ENCODE data around the gene CHRM4.

The CHRM4 gene

DNA sequence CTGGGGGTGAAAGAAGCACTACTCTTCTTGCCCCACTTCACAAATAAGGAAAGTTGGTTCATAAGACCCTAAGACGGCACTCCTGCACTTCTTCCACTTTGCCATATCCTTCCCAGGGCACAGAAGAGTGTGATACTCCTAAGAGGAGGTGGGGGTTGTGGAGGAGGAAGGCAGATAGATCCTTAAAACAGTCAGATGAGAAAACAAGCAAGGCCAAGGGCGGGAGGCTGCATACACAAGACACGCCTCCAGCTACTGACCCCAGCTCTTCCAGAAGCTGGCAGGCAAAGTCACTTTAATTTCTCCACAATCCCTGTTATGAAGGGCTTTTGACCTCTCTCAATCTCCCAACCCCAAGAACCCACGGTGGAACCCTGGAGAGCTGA is 1.6 kb upstream of the CHRM4 start:
- Histone ChIP-seq H2AK5ac (ENCODE audit: low read length, severe bottlenecking) (no peak overlapping the region), H3K36me3 (ENCODE audit: control insufficient read depth in 1 of 2, insufficient read depth in 2 of 2, low read depth in 1 of 2, low read length in 2 of 2) (peaks cover 24 to 25% of the 10 kb centered on the region in 2 experiments), H3K9me3 (ENCODE audit: control insufficient read depth, low read length) (no peaks in the 10 kb centered on the region), H3K4me3 (ENCODE audit: insufficient read depth in 1 of 2, low read depth in 1 of 2, low read length in 2 of 2) (peak overlapping the region in 1 of 2 experiments; percentile 67), H4K91ac (ENCODE audit: low read length) (no peak overlapping the region), H3K14ac (ENCODE audit: low read length in 2 of 2) (no peak overlapping the region), H3K18ac (ENCODE audit: low read depth in 1 of 2, low read length in 2 of 2) (no peak overlapping the region), H2BK120ac (ENCODE audit: low read depth, low read length) (no peak overlapping the region), H2BK15ac (ENCODE audit: low read depth, poor library complexity, severe bottlenecking) (no peak overlapping the region), H3K23ac (ENCODE audit: low read length in 2 of 2) (no peak overlapping the region), H3K9ac (ENCODE audit: low read length) (no peak overlapping the region), H2BK12ac (ENCODE audit: low read length in 2 of 2) (no peak overlapping the region), H2AFZ (ENCODE audit: low read depth, low read length) (no peak overlapping the region), H3K4me2 (ENCODE audit: low read length, poor library complexity, severe bottlenecking) (peak overlapping the region; percentile 96), H2BK5ac (ENCODE audit: low read depth, low read length, poor library complexity, severe bottlenecking) (no peak overlapping the region), H3K4ac (ENCODE audit: low read depth in 1 of 2, low read length in 2 of 2) (no peak overlapping the region), H3K27ac (ENCODE audit: low read length, poor library complexity, severe bottlenecking) (no peak overlapping the region), H4K8ac (ENCODE audit: low read length) (no peak overlapping the region), H3K27me3 (ENCODE audit: control insufficient read depth in 1 of 2, insufficient read depth in 1 of 2, low read length in 2 of 2) (peaks cover 33 to 35% of the 10 kb centered on the region in 2 experiments), H3K4me1 (ENCODE audit: control insufficient read depth, insufficient read depth, low read depth, low read length) (peaks cover 38% of the 10 kb centered on the region), H3K79me1 (replicated peaks; ENCODE audit: low read length, poor library complexity, severe bottlenecking) (no peaks in the 10 kb centered on the region)
- DNase-seq: no peak
- WGBS: 66% methylated on average over 3 of the region's 4 CpGs

DNA sequence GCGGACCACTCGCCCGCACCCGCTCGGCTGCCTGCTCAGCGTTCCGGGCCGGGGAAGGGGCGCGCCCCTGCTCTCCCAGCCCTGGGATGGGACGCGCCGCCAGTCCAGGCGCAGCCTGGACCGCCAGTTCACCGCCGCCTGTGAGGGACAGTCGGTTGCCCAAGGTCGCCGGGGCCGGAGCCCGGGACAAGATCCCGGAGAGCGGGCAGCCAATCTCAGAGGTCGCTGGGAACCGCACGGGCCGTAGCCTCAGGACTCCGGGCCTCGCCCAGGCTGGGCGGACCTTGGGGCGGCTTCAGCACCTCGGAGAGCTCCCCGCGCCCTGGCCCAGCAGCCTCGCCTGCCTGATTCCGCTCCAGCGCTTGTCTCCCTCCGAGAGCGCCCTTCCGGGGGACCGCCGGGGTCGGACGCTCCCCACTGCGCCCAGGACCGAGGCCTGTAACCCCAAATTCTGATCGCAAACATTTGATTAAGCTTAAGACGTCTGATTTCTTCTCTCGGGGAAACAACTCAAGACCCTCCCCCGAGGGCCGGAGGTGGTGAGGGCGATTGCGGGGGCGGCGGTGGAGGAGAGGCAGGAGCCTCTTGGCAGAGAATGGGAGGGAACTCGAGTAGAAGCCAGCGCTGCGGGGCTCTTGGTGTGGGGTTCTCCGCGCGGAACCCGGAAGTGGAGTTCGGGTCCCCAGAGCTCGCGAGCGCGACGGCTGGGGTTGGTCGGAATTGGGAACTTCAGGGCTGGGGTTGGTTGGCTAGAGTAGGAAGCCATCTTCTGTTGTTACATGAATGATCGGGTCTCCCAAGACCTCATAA is 1.1 kb upstream of the CHRM4 start:
- Histone ChIP-seq H3K27me3 (ENCODE audit: control insufficient read depth in 1 of 2, insufficient read depth in 1 of 2, low read length in 2 of 2) (peaks cover 38 to 41% of the 10 kb centered on the region in 2 experiments), H3K27ac (ENCODE audit: low read length, poor library complexity, severe bottlenecking) (no peak overlapping the region), H3K23ac (ENCODE audit: low read length in 2 of 2) (no peak overlapping the region), H3K79me1 (replicated peaks; ENCODE audit: low read length, poor library complexity, severe bottlenecking) (no peaks in the 10 kb centered on the region), H2BK120ac (ENCODE audit: low read depth, low read length) (no peak overlapping the region), H4K91ac (ENCODE audit: low read length) (no peak overlapping the region), H2AFZ (ENCODE audit: low read depth, low read length) (no peak overlapping the region), H2AK5ac (ENCODE audit: low read length, severe bottlenecking) (no peak overlapping the region), H2BK15ac (ENCODE audit: low read depth, poor library complexity, severe bottlenecking) (no peak overlapping the region), H3K18ac (ENCODE audit: low read depth in 1 of 2, low read length in 2 of 2) (no peak overlapping the region), H3K4ac (ENCODE audit: low read depth in 1 of 2, low read length in 2 of 2) (no peak overlapping the region), H3K4me1 (ENCODE audit: control insufficient read depth, insufficient read depth, low read depth, low read length) (peaks cover 41% of the 10 kb centered on the region), H3K4me3 (ENCODE audit: insufficient read depth in 1 of 2, low read depth in 1 of 2, low read length in 2 of 2) (peak overlapping the region; percentile 40 to 67), H3K9ac (ENCODE audit: low read length) (no peak overlapping the region), H2BK5ac (ENCODE audit: low read depth, low read length, poor library complexity, severe bottlenecking) (no peak overlapping the region), H2BK12ac (ENCODE audit: low read length in 2 of 2) (peak overlapping the region in 1 of 2 experiments; percentile 21), H4K8ac (ENCODE audit: low read length) (no peak overlapping the region), H3K14ac (ENCODE audit: low read length in 2 of 2) (no peak overlapping the region), H3K4me2 (ENCODE audit: low read length, poor library complexity, severe bottlenecking) (peak overlapping the region; percentile 96), H3K36me3 (ENCODE audit: control insufficient read depth in 1 of 2, insufficient read depth in 2 of 2, low read depth in 1 of 2, low read length in 2 of 2) (peaks cover 18 to 20% of the 10 kb centered on the region in 2 experiments), H3K9me3 (ENCODE audit: control insufficient read depth, low read length) (no peaks in the 10 kb centered on the region)
- peak; percentile 85 for DNase-seq
- 2% methylated on average over 56 of the region's 71 CpGs for WGBS

DNA sequence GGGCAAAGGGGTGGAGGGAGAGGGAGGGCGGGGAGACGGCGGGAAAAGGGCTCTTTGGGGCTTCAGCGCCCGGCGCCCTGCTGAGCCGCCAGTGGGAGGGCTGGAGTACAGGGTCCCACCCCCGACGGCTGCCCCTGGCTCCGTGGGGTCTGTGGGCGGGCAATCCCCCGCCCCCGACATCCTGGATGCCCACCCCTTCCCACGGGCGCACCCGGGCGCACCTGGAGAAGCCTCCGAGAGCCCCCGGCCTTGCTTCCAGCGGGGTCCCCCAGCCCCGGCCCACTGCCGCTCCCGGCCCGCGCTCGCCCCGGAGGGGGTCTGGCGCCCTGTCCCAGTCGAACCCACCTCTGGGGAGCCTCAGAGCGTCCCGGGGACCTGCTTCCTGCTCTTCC is 394 bp downstream of the CHRM4 start:
- Histone ChIP-seq H2BK120ac (ENCODE audit: low read depth, low read length) (no peak overlapping the region), H3K4me2 (ENCODE audit: low read length, poor library complexity, severe bottlenecking) (peak overlapping the region; percentile 96), H4K8ac (ENCODE audit: low read length) (no peak overlapping the region), H3K4ac (ENCODE audit: low read depth in 1 of 2, low read length in 2 of 2) (no peak overlapping the region), H3K4me1 (ENCODE audit: control insufficient read depth, insufficient read depth, low read depth, low read length) (peaks cover 43% of the 10 kb centered on the region), H2AK5ac (ENCODE audit: low read length, severe bottlenecking) (no peak overlapping the region), H3K18ac (ENCODE audit: low read depth in 1 of 2, low read length in 2 of 2) (no peak overlapping the region), H2AFZ (ENCODE audit: low read depth, low read length) (no peak overlapping the region), H3K9me3 (ENCODE audit: control insufficient read depth, low read length) (no peaks in the 10 kb centered on the region), H3K23ac (ENCODE audit: low read length in 2 of 2) (no peak overlapping the region), H2BK5ac (ENCODE audit: low read depth, low read length, poor library complexity, severe bottlenecking) (no peak overlapping the region), H3K27me3 (ENCODE audit: control insufficient read depth in 1 of 2, insufficient read depth in 1 of 2, low read length in 2 of 2) (peaks cover 48 to 51% of the 10 kb centered on the region in 2 experiments), H3K4me3 (ENCODE audit: insufficient read depth in 1 of 2, low read depth in 1 of 2, low read length in 2 of 2) (peak overlapping the region in 1 of 2 experiments; percentile 53), H3K9ac (ENCODE audit: low read length) (no peak overlapping the region), H2BK15ac (ENCODE audit: low read depth, poor library complexity, severe bottlenecking) (no peak overlapping the region), H3K14ac (ENCODE audit: low read length in 2 of 2) (no peak overlapping the region), H4K91ac (ENCODE audit: low read length) (no peak overlapping the region), H2BK12ac (ENCODE audit: low read length in 2 of 2) (no peak overlapping the region), H3K36me3 (ENCODE audit: control insufficient read depth in 1 of 2, insufficient read depth in 2 of 2, low read depth in 1 of 2, low read length in 2 of 2) (peaks cover 4 to 7% of the 10 kb centered on the region in 2 experiments), H3K79me1 (replicated peaks; ENCODE audit: low read length, poor library complexity, severe bottlenecking) (no peaks in the 10 kb centered on the region), H3K27ac (ENCODE audit: low read length, poor library complexity, severe bottlenecking) (no peak overlapping the region)
- DNase-seq: no peak
- 11% methylated on average over 11 of the region's 31 CpGs for WGBS

DNA sequence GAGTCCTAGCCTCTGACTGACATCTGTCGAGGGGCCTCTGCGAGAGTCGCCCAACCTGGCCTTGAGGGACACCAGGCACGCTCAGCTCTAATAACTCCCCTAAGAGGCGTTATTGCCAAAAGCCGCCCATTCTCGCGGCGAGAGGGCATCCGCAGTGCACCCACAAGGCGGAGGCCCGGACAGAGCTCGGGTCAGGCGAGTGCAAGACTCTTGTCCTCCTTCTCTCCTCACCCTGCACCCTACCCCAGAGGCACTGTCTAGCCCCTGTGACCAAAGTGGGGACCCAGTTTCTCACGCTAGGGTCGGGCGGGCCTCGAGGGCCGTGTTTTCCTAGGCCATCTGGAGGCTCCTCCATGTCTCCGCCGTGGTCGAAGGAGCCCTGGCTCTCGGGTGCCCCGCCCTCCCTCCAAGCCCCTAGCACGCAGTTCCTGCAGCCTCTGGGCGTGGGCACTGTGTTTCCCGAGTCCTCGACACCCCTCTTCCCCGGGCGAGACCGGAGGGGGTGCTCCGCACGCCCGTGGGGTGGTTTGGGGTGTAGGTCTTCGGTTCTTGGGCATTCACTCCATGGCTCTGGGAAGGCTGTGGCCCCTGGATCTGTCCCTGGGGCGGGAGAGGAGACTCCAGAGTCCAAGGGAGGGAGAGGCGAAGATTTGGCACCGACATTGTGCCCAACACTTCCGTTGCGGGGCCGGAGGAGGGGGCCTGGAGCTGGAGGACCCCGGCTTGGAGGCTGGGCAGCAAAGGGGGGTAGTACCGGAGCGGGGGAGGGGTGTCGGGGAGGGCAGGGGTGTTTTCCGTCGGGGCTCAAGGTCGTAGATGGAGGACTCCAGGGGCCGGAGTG is 1.0 kb downstream of the CHRM4 start:
- no peak overlapping the region for H3K4me2 ChIP-seq (ENCODE audit: low read length, poor library complexity, severe bottlenecking)

More for the DNA sequence above, 1.0 kb downstream of the CHRM4 start:
- H3K4ac ChIP-seq (ENCODE audit: low read depth in 1 of 2, low read length in 2 of 2): no peak overlapping the region
- peak; percentile 18 for DNase-seq
- no peaks in the 10 kb centered on the region for H3K9me3 ChIP-seq (ENCODE audit: control insufficient read depth, low read length)
- no peak overlapping the region for H4K91ac ChIP-seq (ENCODE audit: low read length)
- H3K14ac ChIP-seq (ENCODE audit: low read length in 2 of 2): no peak overlapping the region
- H3K9ac ChIP-seq (ENCODE audit: low read length): no peak overlapping the region
- WGBS: 11% methylated on average over 43 of the region's 49 CpGs
- H2AFZ ChIP-seq (ENCODE audit: low read depth, low read length): no peak overlapping the region
- H3K4me3 ChIP-seq (ENCODE audit: insufficient read depth in 1 of 2, low read depth in 1 of 2, low read length in 2 of 2): peak overlapping the region in 1 of 2 experiments; percentile 78
- no peak overlapping the region for H2AK5ac ChIP-seq (ENCODE audit: low read length, severe bottlenecking)
- no peak overlapping the region for H2BK15ac ChIP-seq (ENCODE audit: low read depth, poor library complexity, severe bottlenecking)
- H3K23ac ChIP-seq (ENCODE audit: low read length in 2 of 2): peak overlapping the region in 1 of 2 experiments; percentile 61
- no peaks in the 10 kb centered on the region for H3K79me1 ChIP-seq (replicated peaks; ENCODE audit: low read length, poor library complexity, severe bottlenecking)
- no peak overlapping the region for H3K18ac ChIP-seq (ENCODE audit: low read depth in 1 of 2, low read length in 2 of 2)
- H3K27ac ChIP-seq (ENCODE audit: low read length, poor library complexity, severe bottlenecking): no peak overlapping the region
- peaks cover 48 to 51% of the 10 kb centered on the region in 2 experiments for H3K27me3 ChIP-seq (ENCODE audit: control insufficient read depth in 1 of 2, insufficient read depth in 1 of 2, low read length in 2 of 2)
- peaks cover 0 to 1% of the 10 kb centered on the region in 2 experiments for H3K36me3 ChIP-seq (ENCODE audit: control insufficient read depth in 1 of 2, insufficient read depth in 2 of 2, low read depth in 1 of 2, low read length in 2 of 2)
- peaks cover 43% of the 10 kb centered on the region for H3K4me1 ChIP-seq (ENCODE audit: control insufficient read depth, insufficient read depth, low read depth, low read length)
- no peak overlapping the region for H2BK120ac ChIP-seq (ENCODE audit: low read depth, low read length)
- H2BK5ac ChIP-seq (ENCODE audit: low read depth, low read length, poor library complexity, severe bottlenecking): no peak overlapping the region
- H4K8ac ChIP-seq (ENCODE audit: low read length): no peak overlapping the region
- H2BK12ac ChIP-seq (ENCODE audit: low read length in 2 of 2): no peak overlapping the region

Measured in mesenchymal stem cell (in vitro differentiated cells and primary cell).